HG03108 (cell line): Measurements from ENCODE around the gene TARP.

Experiments used
- ATAC-seq: cut with Tn5 transposase; IDR thresholded peaks from one replicate; pipeline ENCODE4 v1.9.1; 2021; ENCODE audit warnings: moderate library complexity; ENCODE audit not compliant: unreplicated experiment

Gene TARP

DNA sequence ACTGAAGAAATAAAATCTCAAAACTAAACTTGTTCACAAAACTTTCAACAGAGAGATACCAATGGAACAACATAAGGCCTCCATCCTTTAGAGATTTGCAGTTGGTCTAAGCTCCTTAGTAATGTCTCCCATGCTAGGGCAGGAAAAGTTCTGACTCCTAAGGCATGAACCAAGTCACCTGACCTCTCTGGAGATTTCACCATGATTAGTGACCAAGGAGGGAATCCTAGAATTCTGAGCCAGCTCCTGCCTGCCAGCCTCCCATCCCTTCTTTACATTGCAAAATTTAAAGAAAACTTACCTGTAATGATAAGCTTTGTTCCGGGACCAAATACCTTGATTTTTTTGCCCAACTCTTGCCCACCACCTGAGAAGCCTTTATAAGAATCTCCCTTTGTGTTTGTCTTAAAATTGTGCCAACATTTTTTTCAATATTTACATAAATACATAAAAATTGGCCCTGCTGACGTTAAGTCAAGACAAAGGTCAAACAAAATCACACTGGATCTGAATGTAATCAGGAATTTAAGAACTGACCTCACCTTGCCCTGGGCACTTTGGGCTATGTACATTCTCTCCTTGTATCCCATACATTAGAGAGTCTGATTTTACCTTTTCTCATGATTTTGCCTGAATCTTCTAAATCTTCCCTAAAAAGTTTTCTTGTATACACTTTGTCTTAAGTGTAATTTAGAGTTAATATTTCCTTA is at the start of gene TARP:
Gene TARP, minus strand, starts transcription at position 351 of the 710 bp plus-strand sequence.
- ATAC-seq, result no peak

GRCh38 chr7:38323156-38323555 is 49.7 kb upstream of the TARP start:
- ATAC-seq, result no peak

GRCh38 chr7:38322461-38322860 is 49.0 kb upstream of the TARP start:
- no peak for ATAC-seq

DNA sequence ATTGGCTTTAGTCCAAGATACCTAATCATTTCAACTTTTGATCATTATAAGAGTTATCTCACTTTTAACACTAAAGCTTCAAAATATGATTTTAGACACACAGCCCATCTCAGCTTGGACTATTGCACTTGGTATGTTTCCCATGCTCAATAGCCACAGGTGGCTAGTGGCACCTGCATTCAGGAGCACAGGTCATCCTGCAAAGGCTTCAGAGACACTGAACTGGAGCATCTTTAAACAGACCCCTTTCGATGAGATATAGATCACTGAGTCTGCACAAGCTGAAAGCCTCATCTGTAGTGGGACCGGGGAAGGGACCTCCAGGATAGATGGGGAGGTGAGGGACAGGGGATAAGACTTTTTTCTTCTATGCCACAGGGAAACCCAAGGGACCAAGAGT is 48.5 kb upstream of the TARP start:
- no peak for ATAC-seq

GRCh38 chr7:38321515-38321944 is 48.1 kb upstream of the TARP start:
- ATAC-seq, result no peak

DNA sequence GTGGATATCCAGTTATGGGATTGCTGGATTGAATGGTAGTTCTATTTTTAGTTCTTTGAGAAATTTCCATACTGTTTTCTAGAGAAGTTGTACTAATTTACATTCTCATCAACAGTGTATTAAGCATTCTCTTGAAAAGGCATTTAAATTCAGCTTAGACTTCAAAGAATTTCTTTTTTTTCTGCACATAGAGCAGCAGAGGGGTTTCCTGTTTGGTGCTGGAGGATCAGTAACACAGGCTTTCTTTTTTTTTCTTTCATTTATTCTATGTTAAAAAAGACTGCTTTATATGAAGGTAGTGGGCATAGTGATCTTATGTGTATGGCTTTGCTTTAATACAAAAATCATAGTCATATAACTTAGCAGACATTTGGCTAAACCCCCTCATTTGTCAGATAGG is 47.6 kb upstream of the TARP start:
- no peak for ATAC-seq

- no peak for ATAC-seq
These were observed 46.4 kb upstream of the TARP start for GRCh38 chr7:38319873-38320272.

- no peak for ATAC-seq
These were observed 45.5 kb upstream of the TARP start for GRCh38 chr7:38318803-38319416.

GRCh38 chr7:38318241-38318640 is 44.8 kb upstream of the TARP start:
- ATAC-seq, result no peak

GRCh38 chr7:38317515-38317914 is 44.1 kb upstream of the TARP start:
- ATAC-seq, result no peak

DNA sequence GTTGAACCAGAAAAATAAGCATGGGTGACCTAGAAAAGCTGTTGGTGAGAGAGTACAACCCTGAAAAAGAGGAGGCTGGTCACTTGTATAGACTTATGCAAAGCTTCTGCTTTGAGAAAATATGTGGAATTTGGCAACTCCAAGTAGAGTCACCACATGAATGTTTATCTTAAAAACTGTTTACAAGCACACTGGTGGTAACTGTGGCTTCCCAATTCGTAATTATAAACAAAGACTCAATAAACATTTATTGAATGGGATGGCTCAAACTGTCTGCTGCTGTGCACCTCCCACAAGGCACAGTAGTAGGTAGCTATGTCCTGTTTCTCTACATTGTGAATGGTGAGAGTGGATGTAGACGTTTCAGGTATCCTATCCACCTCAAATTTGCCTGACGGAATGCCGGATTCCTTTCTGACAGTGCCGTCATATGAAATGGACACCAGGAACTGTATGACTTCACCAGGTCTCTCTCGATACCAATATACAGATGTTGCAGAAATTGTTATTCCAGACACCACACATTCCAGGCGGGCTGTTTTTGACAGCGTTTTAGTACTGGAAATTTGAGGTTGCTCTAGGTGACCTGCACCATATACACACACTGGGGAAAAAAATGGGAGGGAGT is 43.4 kb upstream of the TARP start:
- no peak for ATAC-seq

DNA sequence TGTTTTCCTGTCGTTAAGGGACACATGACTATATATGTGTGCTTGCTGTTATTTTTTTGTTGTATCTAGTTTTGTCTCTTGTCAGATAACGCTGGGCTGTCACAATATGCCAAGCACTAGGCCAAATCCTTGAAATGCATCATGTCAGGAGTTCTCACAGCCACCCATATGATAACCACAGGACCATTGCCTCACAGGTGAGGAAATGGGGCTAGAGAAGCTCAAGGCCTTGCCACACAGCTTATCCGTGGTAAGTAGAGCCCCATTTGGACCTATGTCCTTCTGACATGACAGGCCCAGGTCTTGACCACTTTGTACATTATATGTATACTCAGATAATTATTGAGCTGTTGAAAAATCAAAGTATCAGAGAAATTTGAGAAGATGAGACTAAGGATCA is 42.0 kb upstream of the TARP start:
- ATAC-seq, result no peak

GRCh38 chr7:38312821-38313220 is 39.4 kb upstream of the TARP start:
- no peak for ATAC-seq

DNA sequence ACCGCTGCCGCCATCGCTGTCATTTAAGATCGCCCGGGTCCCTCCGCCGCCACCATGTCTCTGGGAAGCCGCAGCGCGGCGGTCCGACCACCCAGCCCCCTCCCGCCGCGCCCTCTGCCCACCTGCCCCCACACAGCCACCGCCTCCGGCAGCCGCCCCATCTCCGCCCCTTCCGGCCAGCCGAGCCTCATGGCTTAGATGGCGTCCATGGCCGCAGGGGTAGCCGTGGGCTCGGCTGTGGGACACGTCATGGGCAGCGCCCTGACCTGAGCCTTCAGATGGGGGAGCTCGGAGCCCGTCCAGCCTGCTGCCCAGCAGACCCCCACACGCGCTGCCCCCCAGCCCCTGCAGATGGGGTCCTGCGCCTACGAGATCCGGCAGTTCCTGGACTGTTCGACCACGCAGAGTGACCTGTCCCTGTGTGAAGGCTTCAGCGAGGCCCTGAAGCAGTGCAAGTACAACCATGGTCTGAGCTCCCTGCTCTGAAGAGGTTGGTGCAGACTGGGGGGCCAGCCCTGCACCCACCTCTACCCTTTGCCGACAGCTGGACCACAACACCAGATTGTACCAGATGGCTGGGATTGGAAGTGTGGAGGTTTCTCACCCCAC is 38.0 kb upstream of the TARP start:
- ATAC-seq, result peak; percentile 60

DNA sequence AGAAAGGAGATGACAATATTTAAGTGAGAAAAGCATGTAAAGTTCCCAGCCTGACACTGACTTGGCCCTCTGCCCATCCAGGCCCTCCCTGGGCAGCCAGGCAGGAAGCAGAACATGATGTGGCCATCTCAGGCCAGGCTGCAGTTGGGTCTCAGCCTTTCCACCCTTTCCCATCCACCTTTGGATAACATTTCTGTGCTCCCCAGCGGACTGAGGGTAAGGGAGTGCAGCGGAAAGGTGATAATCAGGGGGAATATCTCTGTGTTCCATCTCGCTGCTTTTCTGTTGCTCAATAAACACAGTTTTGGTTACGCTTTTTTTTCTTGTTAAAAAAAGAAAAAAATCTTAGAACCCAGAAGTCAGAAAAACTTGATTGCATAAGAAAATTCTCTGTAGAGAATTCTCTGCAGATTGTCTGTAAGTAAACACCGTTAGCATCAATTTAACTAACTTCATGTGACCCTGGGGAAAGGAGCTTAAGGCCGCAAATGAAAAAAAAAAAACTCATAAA is 37.2 kb upstream of the TARP start:
- no peak for ATAC-seq

DNA sequence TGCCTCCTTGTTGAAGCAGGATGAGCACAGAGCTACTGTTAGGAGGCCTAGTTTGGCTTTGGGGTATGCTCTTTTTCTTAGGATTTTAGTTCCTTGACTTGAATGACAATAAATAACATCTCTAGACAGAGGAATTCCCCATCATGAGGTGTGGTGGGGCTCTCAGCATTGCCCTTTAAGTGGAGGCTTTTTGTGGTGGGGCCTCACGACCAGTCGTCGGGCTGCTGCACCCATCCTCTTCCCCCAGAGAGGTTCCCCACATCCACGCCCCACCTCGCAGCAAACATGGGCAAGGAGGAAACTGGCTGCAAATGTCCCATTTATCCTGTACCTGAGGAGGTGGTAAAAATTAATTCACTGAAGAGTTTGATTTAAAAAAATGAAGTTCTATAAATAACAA is 36.1 kb upstream of the TARP start:
- no peak for ATAC-seq

- no peak for ATAC-seq
These were observed 34.7 kb upstream of the TARP start for GRCh38 chr7:38308140-38308539.

- no peak for ATAC-seq
These were observed 34.2 kb upstream of the TARP start for GRCh38 chr7:38307640-38308039.

DNA sequence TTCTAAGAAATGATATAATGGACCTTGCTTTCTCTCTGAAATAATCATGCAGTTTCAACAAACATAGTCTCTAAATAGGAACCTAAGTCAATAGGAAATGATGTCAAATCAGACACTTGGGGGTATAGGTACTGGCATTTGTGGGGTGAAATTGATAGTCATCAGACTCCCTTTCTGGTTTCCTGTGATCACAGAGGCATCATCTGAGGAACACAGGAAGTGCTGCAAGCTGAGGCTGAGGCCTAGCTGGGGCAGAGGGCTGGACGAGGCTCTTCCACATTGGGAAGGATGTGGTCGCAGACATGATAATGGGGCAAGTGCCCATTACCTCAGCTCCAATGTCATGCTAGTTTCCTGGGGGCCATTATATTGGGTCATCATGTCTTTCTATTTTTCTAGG is 33.5 kb upstream of the TARP start:
- ATAC-seq, result no peak

DNA sequence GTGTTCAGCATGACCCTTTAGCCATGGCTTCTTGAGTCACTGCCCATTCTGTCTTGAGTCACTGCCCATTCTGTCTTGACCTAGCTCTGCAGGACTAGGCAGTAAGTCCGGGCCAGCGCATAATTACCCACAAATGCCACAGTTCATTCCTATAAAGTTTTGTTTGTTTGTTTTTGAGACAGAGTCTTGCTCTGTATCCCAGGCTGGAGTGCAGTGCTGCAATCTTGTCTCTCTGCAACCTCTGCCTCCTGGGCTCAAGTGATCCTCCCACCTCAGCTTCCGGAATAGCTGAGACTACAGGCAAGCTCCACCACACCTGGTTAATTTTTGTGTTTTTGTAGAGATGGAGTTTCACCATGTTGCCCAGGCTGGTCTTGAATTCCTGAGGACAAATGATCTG is 32.7 kb upstream of the TARP start:
- ATAC-seq, result no peak

GRCh38 chr7:38303866-38304265 is 30.4 kb upstream of the TARP start:
- no peak for ATAC-seq

DNA sequence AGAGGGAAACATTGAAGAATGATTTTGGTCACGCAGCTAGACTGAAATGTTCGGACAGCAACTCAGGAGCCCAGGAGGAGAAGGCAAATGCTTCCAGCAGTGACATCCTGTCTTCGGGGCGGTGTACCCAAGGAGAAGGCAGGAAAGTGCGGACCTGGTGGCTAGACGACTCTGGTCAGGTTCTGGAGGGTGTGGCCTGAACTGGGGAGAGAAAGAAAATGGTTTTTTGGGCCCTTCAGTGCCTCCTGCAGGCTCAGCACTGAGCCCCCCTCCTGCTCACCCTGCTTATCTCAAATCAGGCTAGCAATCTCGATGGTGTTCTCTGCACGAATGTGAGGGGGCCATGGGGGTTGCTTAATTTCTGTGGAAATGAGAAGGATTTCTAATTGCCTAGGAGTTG is 26.7 kb upstream of the TARP start:
- no peak for ATAC-seq
